GM12892 (cell line): ENCODE measurements around the gene RPP25.

Experiments
- POLR2A ChIP-seq: IDR thresholded peaks from 2 replicates; pipeline ENCODE4 v1.6.1; 2011; ENCODE audit warnings: low read depth, low read length, control low read depth
- POLR2AphosphoS5 ChIP-seq: IDR thresholded peaks from 2 replicates; pipeline ENCODE4 v1.6.1; 2011; ENCODE audit warnings: low read depth, low read length, control low read depth

GRCh38 chr15:74913041-74913440, 43.5 kb downstream of the RPP25 start:
- no peak for TF ChIP-seq POLR2A
- peak; percentile 5; the same call in 1 of the 2 replicates for TF ChIP-seq POLR2AphosphoS5
